Stomach (tissue), 9 donors: ENCODE results near the gene RPS6KB2. TPM values are rescaled to one million over a fixed set of nuclear protein-coding genes. Genes with fewer than 3 reads are reported as not detected.

ENCODE experiments used
- DNase-seq, 2 donors: peaks; one replicate each; pipeline versions ENCODE4 v3.0.0 to v3.0.0-alpha.2; 2013 to 2019
- H3K27ac ChIP-seq, 5 donors: fragments of 200-600 bp in 4 of 5; sonication (generic) in 4 of 5; one replicate each; pipeline ENCODE4 v1.5.1; 2013 to 2019; ENCODE audit warnings: mild to moderate bottlenecking in 1 of 5, moderate library complexity in 1 of 5
- H3K27me3 ChIP-seq, 3 donors: fragments of 200-600 bp; sonication (generic); one replicate each; pipeline ENCODE4 v1.5.1; 2017 to 2019; ENCODE audit warnings: mixed run types in 1 of 3
- H3K36me3 ChIP-seq, 4 donors: fragments of 200-600 bp; sonication (generic); 1 replicate in 3 of 4; 2 replicates in 1 of 4; pipeline ENCODE4 v1.5.1; 2016 to 2019
- H3K4me1 ChIP-seq, 4 donors: fragments of 200-600 bp; sonication (generic); one replicate each; pipeline ENCODE4 v1.5.1; 2016 to 2019
- H3K4me3 ChIP-seq, 4 donors: fragments of 200-600 bp; sonication (generic) in 3 of 4; one replicate each; pipeline ENCODE4 v1.5.1; 2016 to 2019; ENCODE audit warnings: mild to moderate bottlenecking in 1 of 4
- H3K9me3 ChIP-seq, 4 donors: fragments of 200-600 bp; sonication (generic); one replicate each; pipeline ENCODE4 v1.5.1; 2016 to 2019
- EP300 ChIP-seq: sonication (generic); formaldehyde crosslinking; IDR thresholded peaks from one replicate; pipeline ENCODE4 v1.6.1; 2017; ENCODE audit warnings: antibody characterized with exemption
- POLR2A ChIP-seq, 4 donors: fragments of 450-650 bp; IDR thresholded peaks; one replicate each; pipeline ENCODE4 v1.6.1; 2016; ENCODE audit warnings: antibody characterized with exemption in 4 of 4, control low read depth in 2 of 4, mild to moderate bottlenecking in 1 of 4, moderate library complexity in 1 of 4
- POLR2AphosphoS5 ChIP-seq, 3 donors: sonication (generic); formaldehyde crosslinking; IDR thresholded peaks; one replicate each; pipeline ENCODE4 v1.6.1; 2016; ENCODE audit warnings: antibody characterized with exemption in 3 of 3
- WGBS, 5 donors: extraction: QIAGEN DNeasy Blood & Tissue Kit in 3 of 5; methylation state at CpG; one replicate each; pipeline versions ENCODE4 v1.1.5 to v1.1.7; 2013 to 2018; 5-methylcytosine and 5-hydroxymethylcytosine counted together
- intact Hi-C: fragments of 100-400 bp; cut with DNase I; formaldehyde crosslinking; loops from one replicate; pipeline ENCODE4 v1.15.1; 2023; ENCODE audit warnings: low total_unique reads
- polyA plus RNA-seq, 3 donors: library from polyadenylated mRNA; stranded (reverse); fragments of 200-250 nt; gene quantifications; one replicate each; pipeline ENCODE4 v1.2.3, GENCODE V29; 2013
- total RNA-seq, 5 donors: library from RNA; depleted of rRNA; stranded (reverse); fragments of >200 nt; gene quantifications; one replicate each; pipeline versions ENCODE4 v1.1.0 to v1.2.3, GENCODE V29; 2014 to 2016
- TF ChIP-seq, protein P1 (sequence below), 7 experiments: fragments of 450-650 bp in 4 of 7; fragments of 200-600 bp in 3 of 7; sonication (generic) in 3 of 7; IDR thresholded peaks; one replicate each; pipeline ENCODE4 v1.5.1; 2016 to 2019; ENCODE audit warnings: antibody characterized with exemption in 7 of 7, control low read depth in 2 of 7, mild to moderate bottlenecking in 1 of 7
- donor health status: healthy with polysubstance abuse.
- donor health status: Bipolar disorder and iron deficiency.
- donor health status: healthy.

RPS6KB2 gene
- total and polyA plus RNA-seq, 8 donors: 29.7 to 434 (median 71.5) TPM

DNA sequence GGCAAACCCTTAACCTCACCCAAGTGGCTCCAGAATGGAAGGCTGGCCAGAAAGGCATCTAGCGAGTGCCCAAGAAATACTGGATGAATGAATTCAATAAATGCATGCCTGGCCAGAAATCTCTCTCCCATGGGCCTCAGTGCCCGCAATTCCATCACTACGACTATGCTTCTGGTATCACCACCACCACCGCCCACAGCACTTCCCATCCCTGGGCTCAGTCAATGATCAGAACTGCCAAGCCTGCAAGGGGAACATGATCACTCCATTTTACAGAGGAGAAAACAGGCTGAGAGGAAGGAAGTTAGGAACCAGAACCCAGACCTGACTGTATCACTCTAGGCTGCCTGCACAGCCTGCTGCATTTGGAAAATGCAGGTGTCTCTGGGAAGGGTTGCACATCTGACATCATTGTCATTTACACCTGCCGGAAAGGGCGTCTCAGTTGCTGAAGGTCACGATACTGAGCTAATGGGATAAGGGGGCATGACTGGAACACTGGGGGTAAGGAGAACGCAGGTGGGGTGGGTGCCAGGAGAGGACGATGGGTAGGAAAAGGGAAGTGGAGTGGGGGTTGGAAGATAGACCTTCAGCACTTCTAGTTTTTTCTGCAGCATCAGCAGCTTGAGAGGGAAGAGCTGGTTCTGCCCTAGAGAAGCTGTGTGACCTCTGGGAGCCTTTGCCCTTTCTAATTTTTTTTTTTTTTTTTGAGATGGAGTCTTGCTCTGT lies 21.0 kb downstream of the RPS6KB2 start:
- no peak for TF ChIP-seq EP300
- no peak for TF ChIP-seq POLR2AphosphoS5 (IDR thresholded peaks at IDR 0.05)
- TF ChIP-seq POLR2A (IDR thresholded peaks at IDR 0.05): no peak
- TF ChIP-seq, protein P1, sequence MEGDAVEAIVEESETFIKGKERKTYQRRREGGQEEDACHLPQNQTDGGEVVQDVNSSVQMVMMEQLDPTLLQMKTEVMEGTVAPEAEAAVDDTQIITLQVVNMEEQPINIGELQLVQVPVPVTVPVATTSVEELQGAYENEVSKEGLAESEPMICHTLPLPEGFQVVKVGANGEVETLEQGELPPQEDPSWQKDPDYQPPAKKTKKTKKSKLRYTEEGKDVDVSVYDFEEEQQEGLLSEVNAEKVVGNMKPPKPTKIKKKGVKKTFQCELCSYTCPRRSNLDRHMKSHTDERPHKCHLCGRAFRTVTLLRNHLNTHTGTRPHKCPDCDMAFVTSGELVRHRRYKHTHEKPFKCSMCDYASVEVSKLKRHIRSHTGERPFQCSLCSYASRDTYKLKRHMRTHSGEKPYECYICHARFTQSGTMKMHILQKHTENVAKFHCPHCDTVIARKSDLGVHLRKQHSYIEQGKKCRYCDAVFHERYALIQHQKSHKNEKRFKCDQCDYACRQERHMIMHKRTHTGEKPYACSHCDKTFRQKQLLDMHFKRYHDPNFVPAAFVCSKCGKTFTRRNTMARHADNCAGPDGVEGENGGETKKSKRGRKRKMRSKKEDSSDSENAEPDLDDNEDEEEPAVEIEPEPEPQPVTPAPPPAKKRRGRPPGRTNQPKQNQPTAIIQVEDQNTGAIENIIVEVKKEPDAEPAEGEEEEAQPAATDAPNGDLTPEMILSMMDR (IDR thresholded peaks at IDR 0.05): no peak
- no peaks in the 10 kb centered on the region for H3K36me3 ChIP-seq
- no peak overlapping the region for H3K4me3 ChIP-seq
- H3K4me1 ChIP-seq: peaks cover 4 to 29% (median 18%) of the 10 kb centered on the region in 4 donors
- H3K27ac ChIP-seq: no peak overlapping the region
- no peaks in the 10 kb centered on the region for H3K9me3 ChIP-seq
- 63 to 83% (median 72%) methylated on average over 9 of the region's 9 CpGs for WGBS, 5 donors
- no peaks in the 10 kb centered on the region for H3K27me3 ChIP-seq
- intact Hi-C loops: no loop called here
- DNase-seq: no peak

DNA sequence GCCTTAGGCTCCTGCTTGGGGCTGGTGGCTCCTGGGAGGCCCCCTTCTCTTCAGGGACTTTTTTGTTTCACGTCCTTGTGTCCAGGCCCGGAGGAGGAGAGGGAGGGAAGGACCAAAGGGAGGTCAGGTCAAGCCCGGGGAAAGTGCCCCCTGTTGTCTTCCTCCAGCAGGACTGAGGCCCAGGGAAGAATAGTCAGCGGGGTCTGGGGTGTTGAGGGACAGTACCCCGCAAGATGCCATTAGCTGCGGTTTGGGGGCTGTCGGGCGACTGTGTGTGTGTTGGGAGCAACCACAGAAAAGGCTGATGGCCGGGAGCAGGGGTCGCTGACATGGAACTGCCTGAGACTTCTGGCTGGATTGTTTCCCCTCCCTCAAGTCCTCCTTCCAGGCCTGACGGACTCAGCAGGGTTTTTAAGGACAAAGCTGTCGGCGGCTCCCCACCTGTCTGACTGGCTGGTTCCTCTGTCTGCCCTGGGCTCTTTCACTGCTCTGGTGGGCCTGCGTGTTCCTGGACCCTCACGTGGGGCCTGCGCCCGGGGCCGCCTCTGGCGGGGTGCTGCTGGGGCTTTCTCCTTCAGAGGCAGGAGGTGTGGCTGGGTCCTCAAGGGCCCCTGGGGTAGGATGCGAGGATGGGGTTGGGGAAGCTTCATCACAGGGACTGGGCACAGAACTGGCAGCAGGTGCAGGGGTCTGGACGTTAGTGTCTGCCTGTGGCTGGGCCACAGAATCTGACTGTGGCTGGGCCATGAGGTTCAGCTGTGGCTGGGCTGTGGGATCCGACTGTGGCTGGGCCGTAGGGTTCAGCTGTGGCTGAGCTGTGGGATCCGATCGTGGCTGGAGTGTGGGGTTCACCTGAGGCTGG lies 22.7 kb downstream of the RPS6KB2 start:
- WGBS, 5 donors: 86 to 94% (median 92%) methylated on average over 16 to 25 of the region's 25 CpGs
- Histone ChIP-seq H3K27ac (peak overlapping the region in 1 of 5 donors; percentile 80), H3K36me3 (no peaks in the 10 kb centered on the region), H3K27me3 (no peaks in the 10 kb centered on the region), H3K4me3 (no peak overlapping the region), H3K4me1 (peaks cover 0 to 15% (median 10%) of the 10 kb centered on the region in 4 donors), H3K9me3 (no peaks in the 10 kb centered on the region)
- intact Hi-C loops: no loop called here
- no peak for DNase-seq
- TF ChIP-seq POLR2AphosphoS5 (IDR thresholded peaks at IDR 0.05) (no peak), POLR2A (IDR thresholded peaks at IDR 0.05) (no peak), EP300 (no peak)
- TF ChIP-seq, protein P1 (IDR thresholded peaks at IDR 0.05): no peak

GRCh38 chr11:67451658-67451976 lies 23.3 kb downstream of the RPS6KB2 start:
- Histone ChIP-seq H3K27me3 (no peaks in the 10 kb centered on the region), H3K36me3 (no peaks in the 10 kb centered on the region), H3K27ac (peak overlapping the region; percentile 35 to 80 (median 64)), H3K9me3 (no peaks in the 10 kb centered on the region), H3K4me3 (no peak overlapping the region), H3K4me1 (peaks cover 0 to 15% (median 10%) of the 10 kb centered on the region in 4 donors)
- WGBS, 5 donors: 88 to 90% (median 90%) methylated on average over 14 of the region's 14 CpGs; no CpG with 5 or more reads in 1 of the 5 donors
- intact Hi-C loops: no loop called here
- TF ChIP-seq POLR2AphosphoS5 (IDR thresholded peaks at IDR 0.05): no peak
- DNase-seq: no peak

DNA sequence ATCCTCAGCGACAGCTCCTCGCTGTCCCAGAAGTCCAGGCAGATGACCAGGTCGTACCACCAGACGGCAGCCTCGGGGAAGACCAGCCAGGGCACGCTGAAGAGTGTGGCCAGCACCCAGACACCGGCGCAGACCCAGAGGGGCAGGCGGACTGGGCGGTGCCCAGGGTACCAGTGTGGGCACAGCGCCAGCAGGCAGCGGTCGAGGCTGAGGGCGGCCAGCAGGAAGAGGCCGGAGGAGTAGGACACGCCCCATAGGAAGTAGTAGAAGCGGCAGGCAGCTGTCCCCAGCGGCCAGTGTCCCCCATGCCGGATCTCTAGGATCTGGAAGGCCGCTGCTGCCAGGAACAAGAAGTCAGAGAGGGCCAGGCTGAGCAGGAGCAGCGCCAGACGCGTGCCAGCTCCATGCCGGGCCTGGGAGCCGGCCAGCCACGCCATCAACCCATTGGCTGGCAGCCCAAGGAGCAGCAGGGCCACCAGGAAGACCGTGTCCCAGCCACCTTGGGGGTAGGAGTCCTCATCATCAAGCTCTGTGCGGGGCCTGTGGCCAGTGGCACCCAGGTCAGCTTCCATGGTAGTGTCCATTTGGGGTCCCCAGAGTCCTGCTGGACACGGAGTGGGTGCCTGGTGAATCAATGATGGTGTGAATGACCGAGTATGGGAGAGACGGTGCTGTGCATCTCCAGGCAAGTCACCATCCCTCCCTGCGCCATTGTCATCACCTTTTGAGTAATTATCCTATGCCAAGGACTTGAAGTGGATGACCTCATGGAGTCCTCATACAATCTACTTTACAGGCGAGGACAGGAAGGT lies 24.1 kb downstream of the RPS6KB2 start, which contains the start of gene GPR152:
Gene GPR152, minus strand, starts transcription at position 589 of the 812 bp plus-strand sequence. Its CDS starts 5 bp downstream, at position 584.
- no peaks in the 10 kb centered on the region for H3K27me3 ChIP-seq
- H3K4me3 ChIP-seq: peak within 1 kb of the TSS in 3 of 4 donors; percentile 2 to 25 (median 22)
- H3K4me1 ChIP-seq: peaks cover 0 to 15% (median 10%) of the 10 kb centered on the region in 4 donors
- H3K27ac ChIP-seq: peak within 1 kb of the TSS; percentile 35 to 80 (median 64)
- H3K9me3 ChIP-seq: no peaks in the 10 kb centered on the region
- intact Hi-C loops: no loop called here
- peak in 1 of 2 donors; percentile 81 for DNase-seq
- TF ChIP-seq, protein P1 (IDR thresholded peaks at IDR 0.05): peak in 3 of 7 experiments; percentile 13 to 27 (median 25)
- peak in 1 of 3 donors; percentile 9 for TF ChIP-seq POLR2AphosphoS5 (IDR thresholded peaks at IDR 0.05)
- no peak for TF ChIP-seq POLR2A (IDR thresholded peaks at IDR 0.05)
- TF ChIP-seq EP300: no peak
- 46 to 70% (median 56%) methylated on average over 13 to 33 of the region's 33 CpGs for WGBS, 5 donors
- H3K36me3 ChIP-seq: no peaks in the 10 kb centered on the region
